Islet of Langerhans (tissue), 1 donor: ENCODE results near the gene TK2.
"Not testable (repeated sequence)": the region's sequence is repeated elsewhere in the genome, so short reads cannot be mapped to it uniquely, and the experiment has no call there.

Source experiments
- FAIRE-seq: peaks from one replicate; lab custom pipeline; 2011; peaks lifted over from hg19 to GRCh38; lab: Jason Lieb, UNC

TK2 gene

GRCh38 chr16:66503030-66503429 lies 46.9 kb downstream of the TK2 start:
- FAIRE-seq: no peak

DNA sequence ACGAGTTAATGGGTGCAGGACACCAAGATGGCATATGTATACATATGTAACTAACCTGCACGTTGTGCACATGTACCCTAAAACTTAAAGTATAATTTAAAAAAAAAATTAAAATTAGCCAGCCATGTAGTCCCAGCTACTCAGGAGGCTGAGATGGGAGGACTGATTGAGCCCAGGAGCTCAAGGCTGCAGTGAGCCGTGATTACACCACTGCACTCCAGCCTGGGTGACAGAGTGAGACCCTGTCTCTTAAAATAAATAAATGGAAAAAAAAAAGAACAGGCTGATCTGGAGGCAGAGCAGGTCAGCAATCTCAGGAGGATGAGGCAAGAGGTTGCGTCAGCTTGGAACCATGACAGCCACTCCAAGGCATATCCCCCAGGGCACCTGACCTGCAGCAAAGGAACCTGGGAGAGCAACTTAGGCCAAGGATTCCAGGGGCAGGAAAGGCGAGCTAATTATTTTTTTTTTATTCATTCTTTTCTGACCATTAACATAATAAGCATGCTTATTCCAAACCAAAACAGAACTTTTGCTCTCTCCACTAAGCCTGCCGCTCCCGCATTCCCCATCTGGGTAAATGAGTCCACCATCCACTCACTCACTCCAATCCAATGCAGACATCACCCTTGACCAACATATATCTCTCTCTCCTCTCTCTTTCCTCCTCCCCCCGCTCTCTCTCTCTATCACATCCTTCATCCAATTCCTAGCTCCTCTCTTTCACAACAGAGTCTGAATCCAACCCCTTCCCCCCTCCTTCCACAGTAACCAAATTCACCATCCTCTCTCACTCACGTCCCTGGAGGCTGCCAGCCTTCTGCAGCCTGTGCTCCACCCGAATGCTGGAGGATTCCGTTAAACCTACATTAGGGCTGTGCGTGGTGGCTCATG lies 47.7 kb downstream of the TK2 start:
- no peak for FAIRE-seq

DNA sequence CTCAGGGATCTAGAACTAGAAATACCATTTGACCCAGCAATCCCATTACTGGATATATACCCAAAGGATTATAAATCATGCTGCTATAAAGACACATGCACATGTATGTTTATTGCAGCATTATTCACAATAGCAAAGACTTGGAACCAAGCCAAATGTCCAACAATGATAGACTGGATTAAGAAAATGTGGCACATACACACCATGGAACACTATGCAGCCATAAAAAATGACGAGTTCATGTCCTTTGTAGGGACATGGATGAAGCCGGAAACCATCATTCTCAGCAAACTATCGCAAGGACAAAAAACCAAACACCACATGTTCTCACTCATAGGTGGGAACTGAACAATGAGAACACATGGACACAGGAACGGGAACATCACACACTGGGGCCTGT lies 48.4 kb downstream of the TK2 start:
- FAIRE-seq: not testable (repeated sequence)

DNA sequence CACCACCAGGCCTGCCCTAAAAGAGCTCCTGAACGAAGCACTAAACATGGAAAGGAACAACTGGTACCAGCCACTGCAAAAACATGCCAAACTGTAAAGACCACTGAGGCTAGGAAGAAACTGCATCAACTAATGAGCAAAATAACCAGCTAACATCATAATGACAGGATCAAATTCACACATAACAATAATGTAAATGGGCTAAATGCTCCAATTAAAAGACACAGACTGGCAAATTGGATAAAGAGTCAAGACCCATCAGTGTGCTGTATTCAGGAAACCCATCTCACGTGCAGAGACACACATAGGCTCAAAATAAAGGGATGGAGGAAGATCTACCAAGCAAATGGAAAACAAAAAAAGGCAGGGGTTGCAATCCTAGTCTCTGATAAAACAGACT lies 52.0 kb downstream of the TK2 start:
- FAIRE-seq: not testable (repeated sequence)

DNA sequence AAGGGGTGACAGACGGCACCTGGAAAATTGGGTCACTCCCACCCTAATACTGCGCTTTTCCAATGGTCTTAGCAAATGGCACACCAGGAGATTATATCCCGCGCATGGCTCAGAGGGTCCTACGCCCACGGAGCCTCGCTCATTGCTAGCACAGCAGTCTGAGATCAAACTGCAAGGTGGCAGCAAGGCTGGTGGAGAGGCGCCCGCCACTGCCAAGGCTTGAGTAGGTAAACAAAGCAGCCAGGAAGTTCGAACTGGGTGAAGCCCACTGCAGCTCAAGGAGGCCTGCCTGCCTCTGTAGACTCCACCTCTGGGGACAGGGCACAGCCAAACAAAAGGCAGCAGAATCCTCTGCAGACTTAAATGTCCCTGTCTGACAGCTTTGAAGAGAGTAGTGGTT lies 53.7 kb downstream of the TK2 start:
- FAIRE-seq: not testable (repeated sequence)

- FAIRE-seq: no peak
Measured at GRCh38 chr16:66495440-66495839, 54.5 kb downstream of the TK2 start.

DNA sequence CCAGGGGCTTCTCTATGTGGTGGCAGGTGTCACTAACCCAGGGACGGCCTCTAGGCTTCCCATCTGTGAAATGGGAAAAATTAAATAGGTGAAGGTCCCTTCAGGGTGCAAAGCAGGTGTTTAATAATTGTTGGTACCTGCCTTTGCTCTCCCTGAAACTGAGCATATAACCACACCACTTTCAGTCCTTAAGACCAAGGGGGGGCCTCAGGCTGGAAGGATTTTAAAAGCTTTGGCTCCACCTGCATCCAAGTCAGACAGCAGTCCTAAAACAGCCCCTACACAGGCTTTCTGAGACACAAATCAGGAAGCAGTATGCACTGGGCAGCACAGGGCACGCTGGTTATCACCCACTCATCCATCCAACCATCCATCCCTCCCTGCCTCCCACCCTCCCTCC lies 55.0 kb downstream of the TK2 start:
- FAIRE-seq: no peak

- no peak for FAIRE-seq
Measured at GRCh38 chr16:66493490-66494401, 56.2 kb downstream of the TK2 start.

DNA sequence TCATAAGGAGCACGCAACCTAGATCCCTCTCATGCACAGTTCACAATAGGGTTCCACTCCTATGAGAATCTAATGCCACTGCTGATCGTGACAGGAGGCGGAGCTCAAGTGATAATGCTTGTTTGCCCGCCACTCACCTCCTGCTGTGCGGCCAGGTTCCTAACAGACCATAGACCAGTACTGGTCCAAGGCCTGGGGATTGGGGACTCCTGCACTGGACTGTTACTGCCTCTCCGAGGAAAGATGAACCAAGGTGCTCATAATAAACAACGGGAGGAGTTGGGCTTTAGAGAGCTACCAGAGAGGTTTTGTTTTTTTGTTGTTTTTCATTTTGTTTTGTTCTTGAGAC lies 58.2 kb downstream of the TK2 start:
- FAIRE-seq: no peak

- FAIRE-seq: no peak
Measured at GRCh38 chr16:66490774-66491715, 58.9 kb downstream of the TK2 start.

- FAIRE-seq: no peak
Measured at GRCh38 chr16:66489818-66490217, 60.1 kb downstream of the TK2 start.

DNA sequence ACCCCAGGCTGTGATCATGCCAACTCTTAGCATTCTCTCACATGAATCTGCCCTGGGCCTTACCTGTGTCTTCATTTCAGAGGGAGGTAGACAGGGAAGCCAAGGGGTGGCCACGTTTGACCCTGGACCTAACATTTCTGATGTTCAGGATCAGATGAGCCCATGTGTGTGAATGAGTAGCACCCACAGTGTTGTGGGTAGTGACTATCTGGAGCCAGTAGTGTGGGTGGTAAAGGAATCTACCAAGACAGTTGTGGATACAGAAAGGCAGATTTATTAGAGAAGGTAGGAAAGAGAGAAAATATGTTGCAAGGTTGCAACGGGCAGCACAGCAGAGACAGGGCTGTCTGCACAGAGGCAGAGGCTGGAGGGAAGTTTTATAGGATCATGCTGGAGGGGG lies 60.5 kb downstream of the TK2 start:
- FAIRE-seq: no peak

DNA sequence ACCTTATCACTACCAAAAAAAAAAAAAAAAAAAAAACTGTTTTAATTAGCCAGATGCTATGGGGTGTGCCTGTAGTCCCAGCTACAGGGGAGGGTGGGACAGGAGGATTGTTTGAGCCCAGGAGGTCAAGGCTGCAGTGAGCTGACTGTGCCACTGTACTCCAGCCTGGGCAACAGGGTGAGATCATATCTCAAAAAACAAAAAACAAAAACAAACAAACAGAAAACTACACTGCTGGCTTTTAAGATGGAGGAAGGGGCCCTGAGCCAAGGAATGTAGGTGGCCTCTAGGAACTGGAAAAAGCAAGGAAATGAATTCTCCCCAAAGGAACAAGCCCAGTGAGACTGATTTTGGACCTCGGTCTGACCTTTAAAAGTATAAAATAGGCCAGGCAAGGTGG lies 61.4 kb downstream of the TK2 start:
- no peak for FAIRE-seq

- no peak for FAIRE-seq
Measured at GRCh38 chr16:66487580-66488275, 62.2 kb downstream of the TK2 start.

DNA sequence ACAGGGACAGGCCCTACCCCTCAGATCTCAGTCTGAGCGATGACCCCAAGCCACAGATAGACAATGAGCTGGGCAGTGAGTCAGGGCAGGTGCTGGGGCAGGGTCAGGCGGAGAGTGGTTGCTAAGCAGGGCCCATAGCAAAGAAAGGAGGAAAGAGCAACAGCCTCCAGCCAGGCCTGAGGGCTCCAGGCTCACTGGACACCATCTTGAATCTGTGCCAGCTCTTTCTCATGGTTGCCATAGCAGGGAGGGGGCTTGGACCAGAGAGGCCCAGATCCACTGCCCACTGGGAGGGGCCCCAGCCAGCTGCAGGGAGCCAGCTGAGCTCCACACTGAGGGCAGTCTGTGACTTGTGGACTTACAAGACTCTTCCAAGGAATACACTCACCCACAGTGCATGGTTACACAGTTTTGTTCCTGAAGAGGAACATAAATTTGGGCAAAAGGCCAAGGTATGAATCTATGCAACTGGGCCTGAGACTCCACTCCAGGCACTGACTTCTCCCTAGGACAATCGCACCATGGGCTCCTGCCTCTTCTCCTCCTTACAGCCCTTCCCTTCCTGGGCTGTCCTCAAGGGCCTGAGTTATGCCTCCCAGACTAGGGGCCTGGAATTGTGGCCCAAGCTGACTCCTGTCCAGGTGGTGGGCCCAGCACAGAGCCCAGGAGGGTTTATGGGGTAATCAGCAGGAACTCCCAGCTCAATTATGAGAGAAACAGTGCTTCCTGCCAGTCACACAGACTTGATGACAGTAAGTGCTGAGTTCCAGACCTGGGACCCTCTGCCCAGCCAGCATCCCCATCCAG lies 62.9 kb downstream of the TK2 start:
- FAIRE-seq: no peak

DNA sequence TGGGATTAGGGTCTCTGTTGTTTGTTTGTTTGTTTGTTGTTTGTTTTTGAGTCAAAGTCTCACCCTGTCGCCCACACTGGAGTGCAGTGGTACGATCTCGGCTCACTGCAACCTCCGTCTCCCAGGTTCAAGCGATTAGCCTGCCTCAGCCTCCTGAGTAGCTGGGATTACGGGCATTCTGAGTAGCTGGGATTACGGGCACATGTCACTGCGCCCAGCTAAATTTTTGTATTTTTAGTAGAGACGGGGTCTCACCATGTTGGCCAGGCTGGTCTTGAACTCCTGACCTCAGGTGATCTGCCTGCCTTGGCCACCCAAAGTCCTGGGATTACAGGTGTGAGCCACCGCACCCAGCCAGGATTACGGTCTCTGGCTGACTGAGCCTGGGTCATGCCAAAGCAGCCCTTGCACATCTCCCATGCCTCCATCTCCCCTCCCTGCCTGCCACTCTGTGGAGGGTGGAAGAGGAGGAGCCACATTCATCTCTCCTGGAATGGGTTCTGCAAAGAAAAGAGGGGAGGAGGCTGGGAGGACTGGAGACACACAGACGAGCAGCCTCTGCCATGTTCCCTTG lies 63.6 kb downstream of the TK2 start:
- no peak for FAIRE-seq

- no peak for FAIRE-seq
Measured at GRCh38 chr16:66485376-66485775, 64.5 kb downstream of the TK2 start.

GRCh38 chr16:66484453-66485213 lies 65.3 kb downstream of the TK2 start:
- FAIRE-seq: no peak

- no peak for FAIRE-seq
Measured at GRCh38 chr16:66483689-66484452, 66.1 kb downstream of the TK2 start.
